GM19043 (cell line): ENCODE measurements around the gene MRPL17.

Source experiments
- ATAC-seq: cut with Tn5 transposase; IDR thresholded peaks from one replicate; pipeline ENCODE4 v1.9.1; 2021; ENCODE audit warnings: low read depth; ENCODE audit not compliant: unreplicated experiment

MRPL17 gene

GRCh38 chr11:6634534-6634933 is 48.6 kb downstream of the MRPL17 start:
- ATAC-seq, result no peak

DNA sequence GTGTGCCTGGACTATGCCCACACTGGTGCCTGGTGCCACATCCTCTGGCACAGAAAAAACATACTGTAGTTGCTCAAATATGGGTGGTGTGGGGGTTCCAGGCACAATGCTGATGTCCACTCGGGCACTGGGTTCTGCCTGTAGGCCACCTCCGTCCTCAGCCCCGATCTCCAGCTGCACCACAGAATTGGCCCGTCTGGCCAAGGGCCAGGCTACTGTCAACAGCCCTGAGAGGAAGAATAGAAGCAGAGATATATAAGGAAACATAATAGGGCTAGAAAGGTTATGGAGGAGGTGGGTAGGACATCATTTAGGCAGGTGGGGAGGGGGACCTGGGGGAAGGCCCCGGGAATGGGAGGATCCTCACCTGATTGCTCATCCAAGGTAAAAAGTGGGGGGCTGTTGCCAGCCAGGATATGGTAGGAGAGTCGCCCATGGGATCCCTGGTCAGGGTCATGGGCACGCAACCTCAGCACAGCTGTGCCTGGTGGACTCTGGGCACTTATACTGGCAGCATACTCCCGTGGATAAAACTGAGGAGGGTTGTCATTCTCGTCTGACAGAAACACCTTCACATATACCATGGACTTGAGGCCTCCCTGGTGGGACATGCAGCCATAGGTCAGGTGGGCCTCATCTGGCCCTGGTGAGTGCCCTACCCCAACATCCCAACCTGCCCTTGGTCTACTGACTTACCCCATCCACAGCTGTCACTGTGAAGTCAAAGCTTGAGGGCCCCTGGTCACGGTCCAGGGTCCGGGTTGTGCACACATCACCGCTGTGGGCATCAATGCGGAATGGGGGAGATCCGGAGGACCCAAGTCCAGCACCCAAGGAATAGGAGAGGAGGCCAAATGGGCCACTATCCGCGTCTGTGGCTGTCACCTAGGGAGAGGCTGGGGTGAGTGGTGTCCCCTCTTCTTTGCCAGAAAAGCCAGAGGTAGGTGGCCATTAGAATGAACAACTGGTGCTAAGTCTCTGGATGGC is 49.4 kb downstream of the MRPL17 start:
- no peak for ATAC-seq

DNA sequence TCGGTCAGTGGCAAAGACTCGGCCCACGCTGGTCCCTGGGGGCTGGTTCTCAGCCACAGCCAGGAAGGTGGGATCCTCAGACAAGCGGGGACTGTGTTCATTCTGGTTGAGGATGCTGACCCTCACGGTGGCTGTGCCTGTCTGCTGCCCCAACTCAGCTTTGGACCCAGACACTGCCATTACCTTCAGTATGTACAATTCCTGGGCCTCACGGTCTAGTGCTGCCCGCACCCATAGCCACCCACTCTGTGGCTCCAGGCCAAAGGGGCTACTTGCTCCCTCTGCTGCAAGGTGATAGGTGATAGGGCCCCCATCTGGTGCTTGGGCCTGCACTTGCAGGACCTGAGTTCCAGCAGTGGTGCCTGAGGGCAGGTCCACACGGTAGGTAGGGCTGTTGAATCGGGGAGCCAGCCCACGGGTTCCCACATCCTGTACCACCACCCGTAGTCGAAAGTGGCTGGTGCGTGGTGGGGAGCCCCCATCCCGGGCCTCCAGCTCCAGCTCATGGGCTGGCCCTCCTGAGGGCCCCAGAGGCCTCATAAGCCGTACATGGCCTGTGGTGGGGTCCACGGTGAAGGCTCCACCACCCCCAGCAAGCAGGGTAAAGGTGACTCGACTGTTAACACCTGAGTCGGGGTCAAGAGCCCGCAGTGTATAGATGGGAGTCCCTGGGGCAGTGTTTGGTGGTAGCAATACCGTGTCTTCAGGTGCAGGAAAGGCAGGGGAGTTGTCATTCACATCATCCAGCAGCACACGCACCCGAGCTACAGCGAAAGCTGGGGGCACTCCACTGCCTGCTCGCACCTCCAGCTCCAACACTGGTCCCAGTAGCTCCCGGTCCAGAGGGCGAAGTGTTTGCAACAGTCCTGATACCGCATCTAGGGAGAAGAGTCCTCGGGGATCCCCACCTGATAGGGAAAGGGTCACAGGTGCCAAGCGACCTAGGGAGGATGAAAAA is 50.7 kb downstream of the MRPL17 start:
- no peak for ATAC-seq

- ATAC-seq, result no peak
Observed at GRCh38 chr11:6631361-6631890, 51.7 kb downstream of the MRPL17 start.

DNA sequence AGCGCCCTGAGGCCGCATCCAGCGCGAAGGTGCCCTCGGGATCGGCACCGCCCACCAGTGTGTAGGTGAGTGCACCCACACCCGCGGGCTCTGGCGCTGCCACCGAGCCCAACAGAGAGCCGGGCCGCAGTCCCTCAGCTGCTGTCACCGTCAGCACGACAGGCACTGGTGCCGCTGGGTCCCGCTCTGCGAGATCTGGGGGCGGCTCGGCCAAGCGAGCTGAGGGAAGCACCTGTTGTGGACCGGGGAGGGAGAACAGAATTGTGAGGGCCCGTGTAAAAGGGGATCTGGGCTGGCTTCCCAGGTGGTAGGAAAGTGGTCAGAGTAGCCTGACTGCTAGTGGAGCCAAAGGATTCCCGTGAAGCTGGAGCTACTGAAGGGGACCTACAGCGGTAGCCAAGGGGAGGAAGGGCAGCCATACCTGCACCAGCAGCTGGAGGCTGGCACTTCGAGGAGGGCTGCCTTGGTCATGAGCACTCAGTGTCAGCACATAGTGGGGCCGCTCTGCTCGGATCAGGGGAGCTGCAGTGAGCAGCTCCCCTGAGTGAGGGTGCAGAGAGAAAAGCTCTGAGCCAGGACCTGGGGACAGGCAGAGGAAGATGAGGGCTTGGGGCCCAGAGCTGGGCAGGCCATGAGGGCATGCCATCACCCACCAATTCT is 52.4 kb downstream of the MRPL17 start:
- ATAC-seq, result no peak
